NOMO-1 (cell line): ENCODE measurements around the gene RCAN2.
A peak's percentile ranks its signal among the peaks of the same experiment; 100 is the strongest.
"Not testable (repeated sequence)": the region's sequence is repeated elsewhere in the genome, so short reads cannot be mapped to it uniquely, and the experiment has no call there.

Experiments used
- DNase-seq, 2 experiments: peaks; one replicate each; lab custom pipeline; 2025; ENCODE audit not compliant: unreplicated experiment in 2 of 2; lab: John Stamatoyannopoulos, UW

The RCAN2 gene

GRCh38 chr6:46443623-46444022 lies 47.6 kb downstream of the RCAN2 start:
- DNase-seq = no peak

DNA sequence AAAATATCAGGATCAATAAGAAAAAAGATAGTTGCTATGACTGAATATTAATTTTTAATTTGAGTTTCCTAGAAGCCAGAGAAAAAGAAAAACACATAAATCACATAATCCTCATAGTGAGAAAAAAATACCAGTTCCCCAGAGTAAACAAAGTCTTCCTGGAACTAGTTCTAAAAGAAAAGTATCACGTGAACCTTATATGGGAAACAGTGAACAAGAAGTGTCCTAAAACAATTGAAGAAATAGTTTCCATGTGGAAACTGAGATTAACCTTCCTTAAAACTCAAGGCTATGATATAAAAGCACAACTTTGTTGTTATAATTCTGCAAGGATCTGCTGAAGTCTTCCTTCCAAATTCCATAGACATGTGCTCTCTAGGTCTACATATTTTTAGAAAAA lies 50.6 kb downstream of the RCAN2 start:
- DNase-seq = no peak

DNA sequence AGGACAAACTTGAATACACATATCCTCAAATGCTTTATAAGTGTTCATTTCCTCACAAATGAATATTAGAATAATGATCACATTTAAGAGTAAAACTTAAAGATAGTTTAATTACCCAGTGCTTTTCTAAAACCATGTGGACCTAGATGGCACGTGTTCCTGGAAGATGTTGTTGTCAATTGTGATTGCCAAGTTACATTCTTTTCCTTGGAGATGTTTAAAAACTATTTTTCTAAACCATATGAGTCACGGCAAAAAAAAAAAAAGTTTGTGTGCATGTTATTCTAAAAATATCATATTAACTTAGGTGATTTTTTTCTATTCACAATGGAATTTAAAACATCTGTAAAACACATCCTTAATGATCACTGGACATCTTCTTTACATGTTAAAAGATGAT lies 51.1 kb downstream of the RCAN2 start:
- no peak for DNase-seq

- DNase-seq = no peak
These were observed 53.0 kb downstream of the RCAN2 start for GRCh38 chr6:46438245-46438644.

- peak; percentile 1 to 21 for DNase-seq
These were observed 53.5 kb downstream of the RCAN2 start for GRCh38 chr6:46437671-46438221.

GRCh38 chr6:46422619-46423018 lies 68.6 kb downstream of the RCAN2 start:
- DNase-seq = no peak

- no peak for DNase-seq
These were observed 69.3 kb downstream of the RCAN2 start for GRCh38 chr6:46421939-46422338.

DNA sequence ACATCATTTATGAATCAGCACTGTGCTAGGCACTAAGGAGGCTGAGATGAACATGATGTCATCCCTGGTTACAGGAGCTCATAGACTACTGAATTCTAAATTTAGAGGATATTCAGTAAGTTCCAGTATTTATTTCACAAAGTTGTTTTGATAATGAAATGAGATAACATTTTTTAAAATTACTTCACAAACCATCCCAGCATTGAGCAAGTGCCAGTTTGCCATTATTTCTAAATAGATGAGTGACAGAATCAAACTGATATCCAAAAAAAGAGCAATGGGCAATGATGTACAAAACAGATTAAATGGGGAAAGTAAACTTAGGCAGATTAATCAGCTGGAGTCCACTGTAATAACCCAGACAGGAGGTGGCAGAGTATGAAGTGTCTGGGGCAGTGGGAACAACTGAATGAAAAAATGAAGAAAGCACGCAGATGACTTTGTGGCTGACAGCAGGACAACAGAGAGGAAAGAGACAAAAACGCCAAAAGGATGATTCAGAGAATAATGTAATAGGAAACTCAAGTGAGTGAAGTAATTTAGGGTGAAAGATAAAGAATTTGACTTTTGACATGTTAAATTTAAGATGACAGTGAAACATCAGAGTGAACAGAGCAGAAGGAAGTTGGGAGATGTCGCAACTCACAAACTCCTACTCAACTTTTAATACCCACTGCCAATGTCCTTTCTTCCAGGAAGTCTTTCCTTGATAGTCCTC lies 70.2 kb downstream of the RCAN2 start:
- DNase-seq = no peak

DNA sequence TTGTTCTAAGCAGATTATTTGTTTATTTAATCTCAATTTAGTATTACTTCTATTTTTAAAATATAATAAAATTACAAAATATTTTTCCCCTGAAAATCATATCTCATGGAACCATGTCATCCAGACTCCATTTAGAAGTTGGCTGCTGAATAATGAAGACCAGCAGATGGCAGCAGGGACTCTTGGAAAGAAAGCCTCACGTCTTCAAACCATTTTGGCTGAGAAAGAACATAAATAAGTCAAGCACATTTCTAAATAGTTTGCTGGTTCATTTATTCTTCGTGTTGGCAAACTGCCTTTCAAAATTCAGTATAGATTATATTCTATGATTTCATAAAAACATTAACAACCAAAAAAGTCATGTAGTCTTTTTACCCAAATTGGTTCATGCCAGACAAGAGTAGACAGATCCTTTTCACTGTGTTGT lies 71.7 kb downstream of the RCAN2 start:
- peak; percentile 8 to 41 for DNase-seq

- no peak for DNase-seq
These were observed 76.9 kb downstream of the RCAN2 start for GRCh38 chr6:46414398-46414797.

DNA sequence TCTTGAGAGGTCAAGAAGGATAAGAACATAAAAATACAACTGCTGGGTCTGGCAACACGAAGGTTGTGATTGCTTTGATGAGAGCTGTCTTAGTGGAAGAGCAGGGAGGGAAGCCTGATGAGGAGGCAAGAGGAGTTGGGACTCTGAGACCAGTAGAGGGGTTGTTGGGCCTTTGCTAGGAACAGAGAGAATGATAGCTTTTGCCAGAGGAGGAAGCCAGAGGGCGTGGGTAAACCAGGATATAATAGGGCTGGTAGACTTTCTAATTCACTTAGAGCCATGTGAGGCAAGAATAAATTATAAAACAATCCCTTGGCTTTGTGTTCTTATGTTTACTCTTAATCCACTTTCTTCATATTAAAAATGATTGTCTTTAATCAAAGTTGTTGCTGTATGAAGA lies 78.6 kb downstream of the RCAN2 start:
- DNase-seq = peak; percentile 4 to 38

DNA sequence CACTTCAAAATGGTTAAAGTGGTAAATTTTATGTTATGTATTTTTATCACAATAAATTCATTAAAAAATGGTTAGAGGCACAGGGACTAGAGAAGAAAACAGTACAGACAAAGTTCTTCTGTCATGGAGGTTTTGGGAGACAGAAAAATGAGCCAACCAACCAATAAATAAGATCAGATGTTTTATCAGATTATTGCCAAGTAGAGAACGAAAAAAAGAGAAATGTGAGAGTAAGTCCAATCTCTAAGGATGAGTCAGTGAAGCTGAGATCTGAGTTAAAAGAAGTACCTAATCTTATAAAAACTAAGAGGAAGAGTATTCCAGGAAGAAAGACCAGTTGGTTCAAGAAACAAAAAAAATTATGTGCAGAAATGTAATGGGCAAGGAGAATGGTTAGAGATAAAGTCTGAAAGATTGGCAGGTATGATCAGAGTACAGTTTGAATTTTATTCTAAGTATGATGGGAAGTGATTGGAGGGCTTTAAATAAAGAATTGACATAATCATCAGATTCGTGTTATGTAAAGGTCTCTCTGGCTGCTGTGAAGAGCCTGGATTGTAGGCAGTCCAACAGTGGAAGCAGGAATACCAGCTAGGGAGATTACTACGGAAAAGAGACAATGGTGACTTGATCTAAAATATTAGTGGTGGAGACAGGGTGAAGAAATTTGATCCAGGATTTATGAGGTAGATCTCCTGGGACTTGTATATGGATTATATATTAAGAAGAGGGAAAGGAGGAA lies 79.6 kb downstream of the RCAN2 start:
- no peak for DNase-seq

DNA sequence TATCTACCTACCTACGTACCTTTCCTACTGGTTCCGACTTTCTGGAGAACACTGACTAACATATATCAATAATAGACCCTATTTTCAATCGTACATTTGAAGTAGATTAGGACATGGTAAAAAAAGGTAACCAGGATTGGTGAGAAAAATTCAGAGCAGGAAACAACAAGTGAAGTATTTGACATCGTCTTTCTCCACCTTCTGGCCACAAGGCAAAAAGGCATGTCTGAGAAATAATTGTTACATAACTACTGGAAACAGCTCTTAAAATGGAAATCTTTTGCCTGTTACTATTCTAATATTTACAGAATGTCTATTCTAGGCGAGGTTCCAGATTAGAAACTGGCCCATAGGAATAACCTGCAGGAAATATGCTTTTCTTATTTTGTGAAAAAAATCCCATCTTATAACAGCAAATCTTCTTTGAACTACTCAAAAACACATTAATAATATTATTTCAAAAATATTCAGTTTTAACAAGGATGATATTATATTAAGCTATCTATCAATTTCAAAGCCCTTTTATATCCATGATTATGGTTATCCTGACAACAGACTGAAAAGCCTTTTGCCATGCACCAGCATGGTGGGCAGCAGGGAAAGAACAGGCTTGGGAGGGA lies 80.8 kb downstream of the RCAN2 start:
- peak; percentile 33 to 57 for DNase-seq

DNA sequence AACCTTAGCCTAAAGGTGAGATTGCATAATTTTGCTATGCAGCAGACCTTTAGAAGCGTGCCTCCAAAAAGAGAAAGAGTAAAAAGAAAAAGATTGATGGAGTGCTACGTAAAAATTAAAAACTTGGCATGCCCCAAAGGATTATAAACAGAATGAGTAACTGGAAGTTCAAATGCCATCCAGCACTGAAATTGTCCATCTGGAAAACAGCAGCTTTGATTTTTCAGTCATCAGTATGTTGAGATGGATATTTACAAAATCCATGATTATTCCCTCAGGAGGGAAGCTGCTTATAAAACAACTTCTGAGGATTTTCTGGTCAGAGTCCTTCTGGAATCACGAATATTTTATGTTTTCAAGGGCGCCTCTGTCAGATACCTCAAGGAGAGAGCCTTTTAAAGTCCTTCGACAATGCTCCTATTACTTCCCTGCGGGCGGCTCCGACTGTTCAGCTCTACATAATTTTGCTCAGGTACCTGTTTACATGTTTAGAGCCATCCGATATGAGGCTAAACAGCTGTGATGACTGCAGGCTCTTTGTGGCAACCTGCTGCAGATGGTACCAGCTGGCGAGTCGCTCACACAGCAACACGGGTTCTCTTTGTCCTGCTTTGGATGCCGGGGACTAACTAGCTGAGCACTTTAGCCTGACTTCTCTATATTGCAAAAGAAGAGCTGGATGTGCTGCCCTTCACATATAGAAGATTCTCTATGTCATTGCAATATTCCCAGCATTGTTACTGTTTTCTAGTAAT lies 83.3 kb downstream of the RCAN2 start:
- no peak for DNase-seq

- no peak for DNase-seq
These were observed 84.0 kb downstream of the RCAN2 start for GRCh38 chr6:46407246-46407645.

DNA sequence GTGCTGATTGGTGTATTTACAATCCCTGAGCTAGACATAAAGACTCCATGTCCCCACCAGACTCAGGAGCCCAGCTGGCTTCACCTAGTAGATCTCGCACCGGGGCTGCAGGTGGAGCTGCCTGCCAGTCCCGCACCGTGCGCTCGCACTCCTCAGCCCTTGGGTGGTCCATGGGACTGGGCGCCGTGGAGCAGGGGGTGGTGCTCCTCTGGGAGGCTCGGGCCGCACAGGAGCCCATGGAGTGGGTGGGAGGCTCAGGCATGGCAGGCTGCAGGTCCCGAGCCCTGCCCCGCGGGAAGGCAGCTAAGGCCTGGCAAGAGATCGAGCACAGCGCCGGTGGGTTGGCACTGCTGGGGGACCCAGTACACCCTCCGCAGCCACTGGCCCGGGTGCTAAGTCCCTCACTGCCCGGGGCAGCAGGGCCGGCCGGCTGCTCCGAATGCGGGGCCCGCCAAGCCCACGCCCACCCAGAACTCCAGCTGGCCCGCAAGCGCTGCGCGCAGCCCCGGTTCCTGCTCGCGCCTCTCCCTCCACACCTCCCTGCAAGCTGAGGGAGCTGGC lies 85.5 kb downstream of the RCAN2 start:
- not testable (repeated sequence) for DNase-seq

- DNase-seq = no peak
These were observed 90.4 kb downstream of the RCAN2 start for GRCh38 chr6:46400898-46401297.

DNA sequence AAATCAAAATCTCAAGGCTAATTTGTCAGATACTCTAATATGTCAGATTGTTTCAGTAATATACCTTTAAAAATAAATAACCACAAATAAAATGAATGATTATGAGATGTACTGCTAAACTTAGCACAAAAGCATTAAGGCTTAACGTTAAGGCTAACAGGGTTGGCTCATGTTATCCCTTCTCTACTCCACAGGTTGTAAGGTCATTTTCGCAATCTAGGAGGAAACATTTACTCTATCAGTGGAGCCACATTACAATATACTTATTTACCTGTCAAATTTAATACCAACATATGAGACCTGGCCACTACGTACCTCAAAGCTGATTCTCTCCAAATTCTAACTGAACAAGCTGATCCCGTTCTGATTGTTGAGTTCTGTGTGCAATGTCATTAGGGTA lies 95.7 kb downstream of the RCAN2 start:
- no peak for DNase-seq

DNA sequence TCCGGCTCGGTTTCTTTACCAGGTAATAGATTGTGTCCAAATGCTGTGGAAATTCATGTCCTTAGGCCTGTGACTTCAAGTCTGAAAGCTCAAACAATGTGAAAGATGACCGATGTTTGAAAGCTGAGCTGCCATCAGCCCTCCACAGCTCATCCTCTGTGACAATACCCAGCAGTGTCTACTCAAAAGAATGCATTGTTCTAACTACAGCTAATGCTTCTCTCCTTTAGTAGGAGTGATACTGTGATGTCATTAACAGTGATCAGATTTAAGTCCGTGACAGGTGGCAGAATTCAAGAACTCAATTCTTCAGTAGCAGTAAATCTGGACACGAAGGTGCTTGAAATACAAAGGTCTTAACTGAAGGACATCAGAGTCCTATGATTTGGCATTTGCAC lies 97.3 kb downstream of the RCAN2 start:
- DNase-seq = no peak

DNA sequence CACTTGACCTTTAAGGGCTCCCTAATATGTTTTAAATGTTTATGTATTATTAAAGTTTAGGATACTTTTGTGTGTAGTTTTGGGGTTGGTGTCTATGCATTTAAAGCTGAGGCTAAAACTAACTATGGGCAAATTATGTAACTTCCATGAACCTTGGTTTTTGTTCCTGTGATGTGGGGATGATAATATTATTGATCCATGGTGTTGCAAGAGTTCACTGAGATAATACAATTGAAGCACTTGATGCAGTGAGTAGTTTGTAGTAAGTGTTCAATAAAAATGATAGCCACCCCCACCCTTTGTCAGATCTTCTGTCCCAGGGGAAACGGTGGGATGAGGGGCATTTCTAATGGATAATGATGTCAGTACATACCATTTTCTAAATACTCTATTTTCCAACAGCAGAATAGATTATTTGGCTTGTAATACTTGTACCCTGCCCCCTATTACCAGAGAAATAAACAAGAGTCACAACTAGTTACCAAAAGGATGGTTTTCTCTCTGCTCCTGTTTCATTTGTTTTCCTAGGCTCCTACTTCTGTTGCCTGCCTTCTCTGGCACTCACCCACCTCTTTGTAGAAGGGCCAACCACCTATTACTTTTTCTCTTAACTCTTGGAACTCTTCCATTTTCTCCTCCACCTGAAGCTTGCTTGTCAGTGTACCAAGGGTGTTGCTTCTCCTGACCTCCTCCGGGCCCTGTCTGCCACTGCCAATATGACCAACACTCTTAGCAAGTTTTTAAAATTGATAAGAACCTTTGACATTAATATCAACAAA lies 97.9 kb downstream of the RCAN2 start:
- DNase-seq = no peak
